Tibial artery (tissue), 4 donors: ENCODE data around the gene RPGR.

ENCODE experiments used
- DNase-seq, 2 donors: peaks; one replicate each; pipeline ENCODE4 v3.0.0-alpha.2; 2019
- H3K27ac ChIP-seq, 2 donors: fragments of 200-600 bp; sonication (generic) in 1 of 2; 1 replicate in 1 of 2; 2 replicates in 1 of 2; pipeline ENCODE4 v1.5.1; 2018 to 2019; ENCODE audit warnings: mild to moderate bottlenecking in 1 of 2
- H3K27me3 ChIP-seq, 2 donors: fragments of 200-600 bp; sonication (generic) in 1 of 2; one replicate each; pipeline versions ENCODE4 v1.5.1 to v1.6.0; 2016 to 2019
- H3K36me3 ChIP-seq, 3 donors: fragments of 200-600 bp; sonication (generic) in 2 of 3; one replicate each; pipeline ENCODE4 v1.5.1; 2016 to 2019; ENCODE audit warnings: mild to moderate bottlenecking in 2 of 3
- H3K4me1 ChIP-seq, 4 donors: fragments of 200-600 bp; sonication (generic) in 2 of 4; 1 replicate in 3 of 4; 2 replicates in 1 of 4; pipeline ENCODE4 v1.5.1; 2016 to 2019
- H3K4me3 ChIP-seq, 2 donors: fragments of 200-600 bp; sonication (generic) in 1 of 2; 1 replicate in 1 of 2; 2 replicates in 1 of 2; pipeline ENCODE4 v1.5.1; 2018 to 2019; ENCODE audit warnings: mild to moderate bottlenecking in 2 of 2
- H3K9me3 ChIP-seq, 3 donors: fragments of 200-600 bp; sonication (generic) in 1 of 3; one replicate each; pipeline ENCODE4 v1.5.1; 2016 to 2019
- CTCF ChIP-seq, 2 experiments: fragments of 200-600 bp in 1 of 2; fragments of 450-650 bp in 1 of 2; IDR thresholded peaks; one replicate each; pipeline ENCODE4 v1.5.1; 2017 to 2019; ENCODE audit warnings: antibody characterized with exemption in 2 of 2, mild to moderate bottlenecking in 1 of 2, moderate library complexity in 1 of 2
- intact Hi-C: fragments of 100-400 bp; cut with DNase I; formaldehyde crosslinking; loops from one replicate; pipeline ENCODE4 v1.15.0; 2023; ENCODE audit warnings: low total_unique reads

Gene RPGR

GRCh38 chrX:38341442-38341841 lies 14.1 kb upstream of the RPGR start:
- H3K27me3 ChIP-seq, result no peaks in the 10 kb centered on the region
- no peaks in the 10 kb centered on the region for H3K9me3 ChIP-seq
- no peaks in the 10 kb centered on the region for H3K36me3 ChIP-seq
- intact Hi-C loops, result no loop called here
- no peak for DNase-seq
- TF ChIP-seq CTCF (IDR thresholded peaks at IDR 0.05), result no peak
- no peak overlapping the region for H3K27ac ChIP-seq
- no peak overlapping the region for H3K4me3 ChIP-seq
- H3K4me1 ChIP-seq, result no peaks in the 10 kb centered on the region

- no peaks in the 10 kb centered on the region for H3K27me3 ChIP-seq
- H3K36me3 ChIP-seq, result no peaks in the 10 kb centered on the region
- H3K27ac ChIP-seq, result no peak overlapping the region
- H3K9me3 ChIP-seq, result no peaks in the 10 kb centered on the region
- DNase-seq, result no peak
- intact Hi-C loops, result loop anchor here (1.0 kb wide), 1 partner anchor 48 kb away; no protein-coding TSS in a partner anchor
- no peak for TF ChIP-seq CTCF (IDR thresholded peaks at IDR 0.05)
- no peak overlapping the region for H3K4me3 ChIP-seq
- no peaks in the 10 kb centered on the region for H3K4me1 ChIP-seq
Observed at GRCh38 chrX:38336538-38337240, 9.4 kb upstream of the RPGR start.

- no peak for TF ChIP-seq CTCF (IDR thresholded peaks at IDR 0.05)
- Histone ChIP-seq H3K4me3 (no peak overlapping the region), H3K4me1 (no peaks in the 10 kb centered on the region), H3K36me3 (no peaks in the 10 kb centered on the region), H3K9me3 (no peaks in the 10 kb centered on the region), H3K27me3 (no peaks in the 10 kb centered on the region), H3K27ac (no peak overlapping the region)
- intact Hi-C loops, result no loop called here
- DNase-seq, result no peak
Observed at GRCh38 chrX:38335382-38335781, 8.1 kb upstream of the RPGR start.

- H3K4me3 ChIP-seq, result no peak overlapping the region
- no peak for TF ChIP-seq CTCF (IDR thresholded peaks at IDR 0.05)
- no peaks in the 10 kb centered on the region for H3K27me3 ChIP-seq
- intact Hi-C loops, result no loop called here
- no peaks in the 10 kb centered on the region for H3K9me3 ChIP-seq
- no peaks in the 10 kb centered on the region for H3K4me1 ChIP-seq
- H3K27ac ChIP-seq, result no peak overlapping the region
- no peaks in the 10 kb centered on the region for H3K36me3 ChIP-seq
- DNase-seq, result no peak
Observed at GRCh38 chrX:38332505-38332904, 5.2 kb upstream of the RPGR start.

GRCh38 chrX:38327775-38328081 lies 419 bp upstream of the RPGR start:
- Histone ChIP-seq H3K27ac (peak overlapping the region; percentile 89 to 90), H3K4me3 (peak overlapping the region; percentile 71 to 73), H3K4me1 (peaks cover 0 to 8% (median 0%) of the 10 kb centered on the region in 4 donors), H3K27me3 (no peaks in the 10 kb centered on the region), H3K36me3 (no peaks in the 10 kb centered on the region), H3K9me3 (no peaks in the 10 kb centered on the region)
- intact Hi-C loops, result no loop called here
- no peak for DNase-seq
- TF ChIP-seq CTCF (IDR thresholded peaks at IDR 0.05), result no peak

- peak overlapping the region; percentile 89 to 90 for H3K27ac ChIP-seq
- no peak for TF ChIP-seq CTCF (IDR thresholded peaks at IDR 0.05)
- H3K4me1 ChIP-seq, result peaks cover 0 to 8% (median 0%) of the 10 kb centered on the region in 4 donors
- H3K9me3 ChIP-seq, result no peaks in the 10 kb centered on the region
- no peaks in the 10 kb centered on the region for H3K36me3 ChIP-seq
- intact Hi-C loops, result no loop called here
- H3K4me3 ChIP-seq, result peak overlapping the region; percentile 71 to 73
- DNase-seq, result no peak
- H3K27me3 ChIP-seq, result no peaks in the 10 kb centered on the region
Observed at GRCh38 chrX:38326086-38326485, 1.2 kb downstream of the RPGR start.
